HEK293 (cell line): ENCODE measurements around the gene UCP3.

Experiments used
- CTCF ChIP-seq: fragments of 450-650 bp; formaldehyde crosslinking; IDR thresholded peaks from 2 replicates; pipeline ENCODE4 v1.5.1; 2016; ENCODE audit warnings: missing biosample characterization, missing genetic modification characterization
- ELK4 ChIP-seq: IDR thresholded peaks from 2 replicates; pipeline ENCODE4 v1.6.1; 2011; ENCODE audit warnings: mild to moderate bottlenecking, low read depth, low read length, borderline replicate concordance
- GLIS2 ChIP-seq: fragments of 450-650 bp; formaldehyde crosslinking; IDR thresholded peaks from 2 replicates; pipeline ENCODE4 v1.5.1; 2016; ENCODE audit warnings: missing biosample characterization, missing genetic modification characterization
- HOXA7 ChIP-seq: sonication (generic); formaldehyde crosslinking; IDR thresholded peaks from 2 replicates; pipeline ENCODE4 v1.8.1; 2022; ENCODE audit warnings: missing genetic modification reagents, borderline replicate concordance
- SP2 ChIP-seq: fragments of 450-650 bp; formaldehyde crosslinking; IDR thresholded peaks from 2 replicates; pipeline ENCODE4 v1.5.1; 2016; ENCODE audit warnings: missing biosample characterization, missing genetic modification characterization
- ZNF10 ChIP-seq: fragments of 450-650 bp; formaldehyde crosslinking; IDR thresholded peaks from 2 replicates; pipeline ENCODE4 v1.5.1; 2017; ENCODE audit warnings: missing biosample characterization, missing genetic modification characterization
- ZNF121 ChIP-seq: fragments of 450-650 bp; formaldehyde crosslinking; IDR thresholded peaks from 2 replicates; pipeline ENCODE4 v1.5.1; 2016; ENCODE audit warnings: missing biosample characterization, missing genetic modification characterization
- ZNF155 ChIP-seq: fragments of 450-650 bp; formaldehyde crosslinking; IDR thresholded peaks from 2 replicates; pipeline ENCODE4 v1.5.1; 2016; ENCODE audit warnings: missing biosample characterization, missing genetic modification characterization
- ZNF280D ChIP-seq: fragments of 450-650 bp; formaldehyde crosslinking; IDR thresholded peaks from 2 replicates; pipeline ENCODE4 v1.5.1; 2016; ENCODE audit warnings: missing biosample characterization, missing genetic modification characterization
- ZNF362 ChIP-seq: fragments of 450-650 bp; formaldehyde crosslinking; IDR thresholded peaks from 2 replicates; pipeline ENCODE4 v1.5.1; 2016; ENCODE audit warnings: missing biosample characterization, missing genetic modification characterization
- ZNF658 ChIP-seq: fragments of 450-650 bp; formaldehyde crosslinking; IDR thresholded peaks from 2 replicates; pipeline ENCODE4; 2016; ENCODE audit warnings: missing biosample characterization, missing genetic modification characterization
- ZNF707 ChIP-seq: fragments of 450-650 bp; formaldehyde crosslinking; IDR thresholded peaks from 2 replicates; pipeline ENCODE4 v1.5.1; 2016; ENCODE audit warnings: missing biosample characterization, missing genetic modification characterization
- ZNF76 ChIP-seq: fragments of 450-650 bp; formaldehyde crosslinking; IDR thresholded peaks from 2 replicates; pipeline ENCODE4; 2016; ENCODE audit warnings: low read depth, missing biosample characterization, missing genetic modification characterization, borderline replicate concordance
- ZNF792 ChIP-seq: fragments of 450-650 bp; formaldehyde crosslinking; IDR thresholded peaks from 2 replicates; pipeline ENCODE4 v1.5.1; 2016; ENCODE audit warnings: missing biosample characterization, missing genetic modification characterization

- TF ChIP-seq ZNF76 (tag by site-specific recombination), result no peak
- TF ChIP-seq ZNF362 (tag by site-specific recombination), result no peak
- TF ChIP-seq CTCF, result no peak
- no peak for TF ChIP-seq ZNF280D (tag by site-specific recombination)
- no peak for TF ChIP-seq ZNF792
- no peak for TF ChIP-seq ZNF707 (tag by site-specific recombination)
- no peak for TF ChIP-seq ZNF155
- no peak for TF ChIP-seq GLIS2 (tag by site-specific recombination)
- TF ChIP-seq ELK4, result no peak
- TF ChIP-seq HOXA7 (CRISPR knock-in tag), result no peak
- no peak for TF ChIP-seq ZNF10 (tag by site-specific recombination)
- no peak for TF ChIP-seq ZNF658 (tag by site-specific recombination)
- TF ChIP-seq SP2 (tag by site-specific recombination), result no peak
- no peak for TF ChIP-seq ZNF121 (tag by site-specific recombination)
Measured at GRCh38 chr11:73972620-73973449, 36.0 kb downstream of the UCP3 start.
